NCI-H2107 treated with DMSO at 0.1 percent for 48 hours (cell line): ENCODE data around the gene COL17A1.

ENCODE experiments used
- DNase-seq: peaks from one replicate; lab custom pipeline; 2025; ENCODE audit not compliant: unreplicated experiment; lab: John Stamatoyannopoulos, UW

Gene COL17A1

GRCh38 chr10:104085801-104086400 lies at the start of gene COL17A1:
COL17A1 (minus strand) TSS chr10:104085880; CDS start chr10:104080673, 5,207 bp downstream.
- no peak for DNase-seq

- no peak for DNase-seq
Measured at GRCh38 chr10:104130041-104130440, 44.4 kb upstream of the COL17A1 start.

GRCh38 chr10:104128214-104128613 lies 42.5 kb upstream of the COL17A1 start:
- DNase-seq = no peak

GRCh38 chr10:104127411-104127810 lies 41.7 kb upstream of the COL17A1 start:
- peak; percentile 30 for DNase-seq

- no peak for DNase-seq
Measured at GRCh38 chr10:104123397-104123796, 37.7 kb upstream of the COL17A1 start.

GRCh38 chr10:104122225-104123107 lies 36.8 kb upstream of the COL17A1 start:
- DNase-seq = peak; percentile 9

GRCh38 chr10:104121485-104122224 lies 36.0 kb upstream of the COL17A1 start, which contains the start of gene SFR1:
SFR1 (plus strand) TSS chr10:104122171; CDS start chr10:104122184, 13 bp downstream.
- peak; percentile 93 for DNase-seq

GRCh38 chr10:104120903-104121484 lies 35.3 kb upstream of the COL17A1 start:
- no peak for DNase-seq

- DNase-seq = no peak
Measured at GRCh38 chr10:104120512-104120902, 34.8 kb upstream of the COL17A1 start.

GRCh38 chr10:104119996-104120395 lies 34.3 kb upstream of the COL17A1 start:
- no peak for DNase-seq

- DNase-seq = no peak
Measured at GRCh38 chr10:104117839-104118323, 32.2 kb upstream of the COL17A1 start.

- no peak for DNase-seq
Measured at GRCh38 chr10:104113376-104113956, 27.8 kb upstream of the COL17A1 start.

GRCh38 chr10:104109908-104110662 lies 24.4 kb upstream of the COL17A1 start:
- no peak for DNase-seq

- no peak for DNase-seq
Measured at GRCh38 chr10:104104926-104105325, 19.2 kb upstream of the COL17A1 start.

GRCh38 chr10:104104418-104104817 lies 18.7 kb upstream of the COL17A1 start:
- no peak for DNase-seq

GRCh38 chr10:104103956-104104355 lies 18.3 kb upstream of the COL17A1 start:
- no peak for DNase-seq

GRCh38 chr10:104101902-104102301 lies 16.2 kb upstream of the COL17A1 start:
- no peak for DNase-seq

- DNase-seq = no peak
Measured at GRCh38 chr10:104100795-104101194, 15.1 kb upstream of the COL17A1 start.

GRCh38 chr10:104099941-104100340 lies 14.3 kb upstream of the COL17A1 start:
- DNase-seq = no peak

- DNase-seq = no peak
Measured at GRCh38 chr10:104099269-104099668, 13.6 kb upstream of the COL17A1 start.
